ENCODE measurements around the gene TACC3.
"Not testable (repeated sequence)": the region's sequence is repeated elsewhere in the genome, so short reads cannot be mapped to it uniquely, and the experiment has no call there.

The TACC3 gene

GRCh38 chr4:1721003-1721665, at the start of gene TACC3, which contains the start of gene TMEM129:
Gene TACC3 (plus strand): TSS chr4:1721521. CDS start chr4:1723422, 1,901 bp downstream.
Gene TMEM129 (minus strand): TSS chr4:1721323. CDS start chr4:1720837, 486 bp downstream.
- peak; percentile 82 to 86 for DNase-seq (ENCODE audit: low read depth in 2 of 2)

GRCh38 chr4:1673671-1674070, 47.6 kb upstream of the TACC3 start:
- DNase-seq (ENCODE audit: low read depth in 2 of 2), result no peak

DNA sequence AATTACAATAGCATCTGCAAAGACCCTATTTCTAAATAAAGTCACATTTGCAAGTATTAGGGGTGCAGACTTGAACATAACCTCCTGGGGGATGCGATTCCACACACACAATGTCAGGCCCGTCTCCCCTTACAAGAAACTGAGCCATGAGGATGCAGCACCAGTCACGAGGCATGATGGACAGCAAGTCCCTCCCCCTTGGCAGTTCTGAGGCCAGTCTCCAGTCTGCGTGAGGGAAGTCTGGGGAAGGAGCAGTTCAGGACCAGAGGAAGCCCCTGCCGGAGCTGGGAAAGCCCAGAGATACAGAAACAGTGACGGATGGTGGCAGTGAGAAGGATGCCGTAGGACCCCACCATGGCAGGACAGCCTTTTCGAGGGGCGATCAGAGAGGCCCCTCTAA, 46.6 kb upstream of the TACC3 start:
- DNase-seq (ENCODE audit: low read depth in 2 of 2), result no peak

DNA sequence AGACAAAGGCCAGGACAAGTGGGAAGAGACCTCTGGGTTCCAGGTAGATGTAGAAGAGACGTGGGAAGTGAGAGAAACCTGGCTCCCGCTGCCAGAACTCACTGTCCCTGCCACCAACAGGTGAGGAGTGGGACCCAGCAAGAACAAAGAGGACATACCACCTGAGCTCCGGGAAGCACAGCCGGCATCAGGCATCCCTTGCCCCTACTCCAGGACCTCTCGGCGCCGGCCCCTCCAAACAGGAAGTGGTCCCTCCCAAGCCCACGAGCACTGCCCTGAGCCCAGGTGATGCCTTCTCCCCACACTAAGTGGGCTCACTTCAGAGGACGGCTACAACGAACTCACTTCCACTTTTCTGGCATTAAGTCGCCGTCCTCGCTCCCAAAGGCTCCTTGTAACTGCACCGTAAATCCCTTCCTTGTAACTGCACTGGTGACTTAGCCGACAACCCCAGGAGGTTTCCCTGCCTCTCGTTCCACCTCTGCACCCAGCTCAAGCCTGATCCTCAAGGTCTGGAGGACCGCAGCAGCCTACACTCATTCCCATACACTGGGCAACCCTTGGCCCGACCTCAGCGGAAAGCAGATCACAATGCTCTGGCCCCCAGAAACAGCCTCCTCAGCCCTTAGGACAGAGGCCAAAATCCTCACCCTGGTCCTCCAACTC, 46.1 kb upstream of the TACC3 start:
- no peak for DNase-seq (ENCODE audit: low read depth in 2 of 2)

GRCh38 chr4:1675802-1676137, 45.6 kb upstream of the TACC3 start:
- no peak for DNase-seq (ENCODE audit: low read depth in 2 of 2)

- no peak for DNase-seq (ENCODE audit: low read depth in 2 of 2)
These were observed 44.5 kb upstream of the TACC3 start for GRCh38 chr4:1676605-1677525.

GRCh38 chr4:1678244-1678643, 43.1 kb upstream of the TACC3 start:
- no peak for DNase-seq (ENCODE audit: low read depth in 2 of 2)

- no peak for DNase-seq (ENCODE audit: low read depth in 2 of 2)
These were observed 38.5 kb upstream of the TACC3 start for GRCh38 chr4:1682860-1683259.

DNA sequence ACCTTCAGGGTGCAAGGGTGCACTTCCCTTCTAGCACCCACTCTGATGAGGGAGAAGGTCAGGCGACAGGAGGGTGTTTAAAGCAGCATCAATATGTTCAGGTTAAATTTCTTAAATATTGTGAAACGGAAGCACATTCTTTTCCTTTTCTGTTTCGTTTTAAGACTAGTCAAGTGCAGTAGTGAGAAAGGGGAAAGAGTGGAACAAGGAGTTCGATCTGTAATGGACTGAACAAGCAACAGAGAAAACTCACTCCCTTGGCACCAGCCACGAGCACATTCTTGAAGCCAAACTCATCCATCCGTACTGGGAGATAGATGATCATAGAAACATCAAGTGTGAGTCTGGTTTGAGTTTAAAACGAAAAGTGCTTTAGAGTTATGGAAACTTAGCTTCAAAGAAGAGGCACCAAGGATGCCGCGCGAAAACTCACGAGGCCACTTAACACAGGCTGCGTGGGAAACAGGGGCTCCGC, 38.0 kb upstream of the TACC3 start:
- DNase-seq (ENCODE audit: low read depth in 2 of 2), result no peak

- no peak for DNase-seq (ENCODE audit: low read depth in 2 of 2)
These were observed 37.4 kb upstream of the TACC3 start, which contains the start of gene FAM53A for GRCh38 chr4:1683736-1684505. Gene FAM53A (minus strand): TSS chr4:1684313. CDS start chr4:1668741, 15,572 bp downstream.

GRCh38 chr4:1684506-1685234, 36.7 kb upstream of the TACC3 start:
- peak; percentile 88 to 89 for DNase-seq (ENCODE audit: low read depth in 2 of 2)

DNA sequence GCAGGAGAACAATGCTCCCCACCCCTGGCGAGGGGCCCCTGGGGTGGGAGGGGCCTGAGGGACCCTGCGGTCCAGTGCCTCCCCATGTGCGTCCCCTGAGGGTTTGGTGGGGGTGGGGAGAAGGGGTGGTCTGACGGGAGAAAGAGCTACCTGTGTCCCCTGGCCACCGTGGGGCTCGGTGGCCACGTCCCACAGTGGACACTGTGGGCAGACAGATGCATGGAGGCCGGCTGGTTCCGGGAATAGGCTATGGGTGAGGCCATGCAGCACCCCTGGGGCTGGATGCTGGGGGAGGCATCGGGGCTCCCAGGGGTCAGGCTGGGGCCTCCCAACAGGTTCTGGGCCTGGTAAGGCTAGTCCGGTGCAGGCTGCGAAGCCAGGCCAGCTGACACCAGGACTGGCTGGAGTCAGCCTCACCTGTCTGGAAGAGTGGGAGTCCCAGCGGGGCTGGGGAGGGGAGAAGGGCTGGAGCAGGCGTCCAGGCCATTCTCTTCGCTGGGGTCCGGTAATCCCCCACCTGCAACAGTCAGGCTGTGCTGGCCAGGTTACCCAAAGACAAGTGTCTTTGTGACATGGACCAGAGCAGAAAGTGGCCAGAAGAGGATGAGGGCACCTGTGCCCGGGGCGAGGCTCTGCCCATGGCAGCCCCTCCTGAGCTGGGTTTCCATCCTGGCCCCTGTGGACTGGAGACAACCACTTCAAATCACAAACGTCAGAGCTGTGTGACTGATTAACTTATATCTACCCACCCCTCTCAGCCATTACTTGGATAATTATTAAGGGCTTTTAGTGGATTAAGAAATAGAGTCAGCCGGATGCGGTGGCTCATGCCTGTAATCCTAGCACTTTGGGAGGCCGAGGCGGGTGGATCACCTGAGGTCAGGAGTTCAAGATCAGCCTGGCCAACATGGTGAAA, 35.8 kb upstream of the TACC3 start:
- no peak for DNase-seq (ENCODE audit: low read depth in 2 of 2)

DNA sequence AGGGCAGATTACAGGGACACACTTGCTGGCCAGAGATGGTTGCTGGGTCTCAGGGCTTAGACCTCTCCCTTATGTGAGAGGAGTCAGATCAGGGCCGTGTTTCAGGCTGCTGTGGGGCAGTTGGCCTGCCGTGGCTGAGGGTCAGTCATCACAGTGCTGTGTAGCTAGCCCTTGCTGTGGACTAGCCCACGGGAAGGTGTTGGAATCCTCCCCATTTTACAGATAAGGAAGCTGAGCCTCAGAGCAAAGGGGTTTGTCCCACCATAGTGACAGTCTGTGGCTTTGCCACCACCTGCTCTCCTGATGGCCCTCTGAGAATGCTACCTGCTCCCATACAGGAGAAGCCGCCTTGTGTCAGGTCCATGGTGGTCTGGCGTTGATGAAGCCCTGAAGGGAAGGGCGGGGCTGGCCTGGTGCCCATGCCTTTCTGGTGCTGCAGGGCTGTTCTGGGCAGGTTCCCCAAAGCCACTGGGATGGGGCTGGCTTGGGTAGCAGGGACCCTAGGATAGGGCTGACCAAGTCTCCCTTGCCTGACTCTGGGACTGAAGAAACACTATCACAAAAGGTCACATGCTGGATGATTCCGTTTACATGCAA, 34.8 kb upstream of the TACC3 start:
- DNase-seq (ENCODE audit: low read depth in 2 of 2), result no peak

GRCh38 chr4:1690698-1691097, 30.6 kb upstream of the TACC3 start:
- DNase-seq (ENCODE audit: low read depth in 2 of 2), result no peak

DNA sequence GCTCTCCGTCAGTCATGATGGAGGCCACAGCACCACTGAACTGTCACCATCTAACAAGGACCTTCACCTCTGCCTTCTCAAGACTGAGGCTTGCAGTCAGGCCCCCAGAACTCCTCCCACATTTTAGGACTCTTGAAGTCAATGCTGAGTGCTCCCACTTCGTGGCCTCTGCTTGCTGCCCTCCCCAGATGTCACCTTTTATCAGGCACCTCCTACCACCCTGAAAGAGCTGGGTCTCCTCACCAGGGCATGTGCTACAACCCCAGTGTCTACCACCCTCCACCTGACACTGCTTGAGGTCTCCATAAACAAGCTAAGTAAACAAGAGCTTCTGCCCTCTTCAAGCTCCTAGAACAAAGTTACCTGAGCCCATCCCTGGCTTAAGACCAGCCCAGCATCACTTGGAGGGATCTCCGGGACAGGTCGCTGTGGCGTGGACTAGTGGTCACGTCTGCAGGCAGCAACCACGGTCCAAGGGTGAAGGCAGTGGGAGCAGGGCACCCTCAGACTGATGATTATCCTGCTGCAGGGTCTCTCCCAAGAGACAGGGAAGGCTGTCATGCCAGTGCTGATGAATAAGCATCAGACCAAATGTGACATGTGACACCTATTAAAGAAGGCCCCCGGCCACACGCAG, 29.5 kb upstream of the TACC3 start:
- DNase-seq (ENCODE audit: low read depth in 2 of 2), result no peak

GRCh38 chr4:1693131-1693896, 28.0 kb upstream of the TACC3 start:
- peak; percentile 54 to 66 for DNase-seq (ENCODE audit: low read depth in 2 of 2)

GRCh38 chr4:1695913-1696312, 25.4 kb upstream of the TACC3 start:
- DNase-seq (ENCODE audit: low read depth in 2 of 2), result no peak

GRCh38 chr4:1701671-1702070, 19.6 kb upstream of the TACC3 start:
- DNase-seq (ENCODE audit: low read depth in 2 of 2), result not testable (repeated sequence)
